Kidney (tissue), 14 donors: Measurements from ENCODE around the gene CCNY. TPM values are rescaled to one million over a fixed set of nuclear protein-coding genes. Genes with fewer than 3 reads are reported as not detected.

Experiments
- DNase-seq, 5 donors: peaks; one replicate each; pipeline ENCODE4 v3.0.0-alpha.2; 2013 to 2020
- FAIRE-seq: peaks from 2 replicates; lab custom pipeline; 2012; peaks lifted over from hg19 to GRCh38; lab: Jason Lieb, UNC
- H3K27ac ChIP-seq, 2 donors: one replicate each; pipeline ENCODE4 v1.7.0; 2013; ENCODE audit warnings: low read depth in 2 of 2, low read length in 2 of 2, inconsistent platforms in 1 of 2
- H3K27me3 ChIP-seq: one replicate; pipeline ENCODE4 v1.7.1; 2013; ENCODE audit warnings: low read length, inconsistent platforms; ENCODE audit not compliant: control insufficient read depth, insufficient read depth
- H3K36me3 ChIP-seq, 3 donors: one replicate each; pipeline versions ENCODE4 v1.7.0 to v1.7.1; 2013; ENCODE audit warnings: low read length in 3 of 3, control low read depth in 1 of 3, inconsistent platforms in 1 of 3; ENCODE audit not compliant: insufficient read depth in 3 of 3, control insufficient read depth in 2 of 3
- H3K4me1 ChIP-seq, 3 donors: one replicate each; pipeline versions ENCODE4 v1.7.0 to v1.7.1; 2013; ENCODE audit warnings: low read length in 3 of 3, inconsistent platforms in 1 of 3, low read depth in 1 of 3; ENCODE audit not compliant: control insufficient read depth in 2 of 3, insufficient read depth in 2 of 3
- H3K4me3 ChIP-seq, 3 donors: one replicate each; pipeline versions ENCODE4 v1.7.0 to v1.8.1; 2013; ENCODE audit warnings: low read length in 3 of 3, control low read depth in 1 of 3, inconsistent platforms in 1 of 3
- H3K9ac ChIP-seq, 3 donors: one replicate each; pipeline versions ENCODE4 v1.7.0 to v1.7.1; 2013; ENCODE audit warnings: low read length in 3 of 3, control low read depth in 1 of 3, inconsistent platforms in 1 of 3
- H3K9me3 ChIP-seq, 3 donors: one replicate each; pipeline versions ENCODE4 v1.7.0 to v1.7.1; 2013; ENCODE audit warnings: low read length in 3 of 3, control low read depth in 1 of 3, inconsistent platforms in 1 of 3; ENCODE audit not compliant: control insufficient read depth in 2 of 3, insufficient read depth in 1 of 3
- intact Hi-C: fragments of 100-400 bp; cut with DNase I; formaldehyde crosslinking; loops from one replicate; pipeline ENCODE4 v1.11.1; 2022
- polyA plus RNA-seq: library from polyadenylated mRNA; stranded (reverse); fragments of 350-450 nt; fragmentation: Illumina TruSeq; extraction: RNeasy Lipid Tissue Mini Kit (QIAGEN cat#74804); gene quantifications from one replicate; pipeline ENCODE4 v1.2.3, GENCODE V29; 2014; ENCODE audit warnings: low read depth, low replicate concordance; ENCODE audit not compliant: insufficient read depth
- total RNA-seq: library from RNA; stranded (reverse); fragmentation: NEBNext Ultra II Directional; extraction: Animal tissue kit (Norgen Biotek cat#: 25700); gene quantifications from one replicate; pipeline ENCODE4 v1.2.1, GENCODE V29; 2021
- TF ChIP-seq, protein P1 (sequence below): IDR thresholded peaks from 3 replicates; pipeline ENCODE4 v1.5.1; 2012; ENCODE audit warnings: mild to moderate bottlenecking, moderate library complexity, borderline replicate concordance; ENCODE audit not compliant: insufficient read depth; ENCODE audit errors: extremely low read depth
- donor health status: control.
- donor health status: control.
- donor health status: control.
- donor health status: control.
- donor health status: control.
- donor health status: DM: yes; HTN: yes; CAD: no.
- donor health status: Normal renal cell carcinoma (clear cell type).

The CCNY gene
- total and polyA plus RNA-seq, 2 donors from 2014 or later: 45.6 to 77.2 TPM

DNA sequence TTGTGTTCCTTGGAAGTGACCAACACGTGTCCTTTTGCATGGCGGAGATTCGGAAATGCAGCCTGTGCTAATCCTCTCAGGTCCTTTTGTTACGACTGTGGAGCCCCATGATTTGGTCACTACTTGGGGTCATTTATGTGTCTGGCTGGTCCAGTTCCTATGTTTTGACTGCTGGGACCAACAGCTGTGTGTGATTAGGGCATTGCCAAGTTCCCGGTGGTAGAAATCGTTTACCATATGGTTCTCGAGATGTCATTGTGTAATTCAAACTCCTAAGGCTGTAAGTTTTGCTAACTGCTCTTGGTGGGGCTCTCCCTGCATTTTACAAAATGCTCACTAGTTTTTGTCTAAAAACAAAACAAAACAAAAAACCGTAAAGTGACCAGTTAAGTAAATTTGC is 62.0 kb downstream of the CCNY start:
- TF ChIP-seq, protein P1, sequence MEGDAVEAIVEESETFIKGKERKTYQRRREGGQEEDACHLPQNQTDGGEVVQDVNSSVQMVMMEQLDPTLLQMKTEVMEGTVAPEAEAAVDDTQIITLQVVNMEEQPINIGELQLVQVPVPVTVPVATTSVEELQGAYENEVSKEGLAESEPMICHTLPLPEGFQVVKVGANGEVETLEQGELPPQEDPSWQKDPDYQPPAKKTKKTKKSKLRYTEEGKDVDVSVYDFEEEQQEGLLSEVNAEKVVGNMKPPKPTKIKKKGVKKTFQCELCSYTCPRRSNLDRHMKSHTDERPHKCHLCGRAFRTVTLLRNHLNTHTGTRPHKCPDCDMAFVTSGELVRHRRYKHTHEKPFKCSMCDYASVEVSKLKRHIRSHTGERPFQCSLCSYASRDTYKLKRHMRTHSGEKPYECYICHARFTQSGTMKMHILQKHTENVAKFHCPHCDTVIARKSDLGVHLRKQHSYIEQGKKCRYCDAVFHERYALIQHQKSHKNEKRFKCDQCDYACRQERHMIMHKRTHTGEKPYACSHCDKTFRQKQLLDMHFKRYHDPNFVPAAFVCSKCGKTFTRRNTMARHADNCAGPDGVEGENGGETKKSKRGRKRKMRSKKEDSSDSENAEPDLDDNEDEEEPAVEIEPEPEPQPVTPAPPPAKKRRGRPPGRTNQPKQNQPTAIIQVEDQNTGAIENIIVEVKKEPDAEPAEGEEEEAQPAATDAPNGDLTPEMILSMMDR: no peak
- Histone ChIP-seq H3K27me3 (no peaks in the 10 kb centered on the region), H3K36me3 (no peaks in the 10 kb centered on the region), H3K4me3 (no peak overlapping the region), H3K4me1 (peaks cover 0 to 31% (median 27%) of the 10 kb centered on the region in 3 donors), H3K9me3 (no peaks in the 10 kb centered on the region), H3K27ac (no peak overlapping the region), H3K9ac (no peak overlapping the region)
- FAIRE-seq (no peak), DNase-seq (no peak)
- intact Hi-C loops: no loop called here

GRCh38 chr10:35398908-35399307 is 62.6 kb downstream of the CCNY start:
- H3K9me3 ChIP-seq: no peaks in the 10 kb centered on the region
- H3K36me3 ChIP-seq: no peaks in the 10 kb centered on the region
- no peak overlapping the region for H3K9ac ChIP-seq
- DNase-seq (no peak), FAIRE-seq (no peak)
- H3K4me1 ChIP-seq: peaks cover 0 to 30% (median 24%) of the 10 kb centered on the region in 3 donors
- H3K4me3 ChIP-seq: no peak overlapping the region
- TF ChIP-seq, protein P1: no peak
- H3K27me3 ChIP-seq: no peaks in the 10 kb centered on the region
- H3K27ac ChIP-seq: no peak overlapping the region
- intact Hi-C loops: no loop called here

DNA sequence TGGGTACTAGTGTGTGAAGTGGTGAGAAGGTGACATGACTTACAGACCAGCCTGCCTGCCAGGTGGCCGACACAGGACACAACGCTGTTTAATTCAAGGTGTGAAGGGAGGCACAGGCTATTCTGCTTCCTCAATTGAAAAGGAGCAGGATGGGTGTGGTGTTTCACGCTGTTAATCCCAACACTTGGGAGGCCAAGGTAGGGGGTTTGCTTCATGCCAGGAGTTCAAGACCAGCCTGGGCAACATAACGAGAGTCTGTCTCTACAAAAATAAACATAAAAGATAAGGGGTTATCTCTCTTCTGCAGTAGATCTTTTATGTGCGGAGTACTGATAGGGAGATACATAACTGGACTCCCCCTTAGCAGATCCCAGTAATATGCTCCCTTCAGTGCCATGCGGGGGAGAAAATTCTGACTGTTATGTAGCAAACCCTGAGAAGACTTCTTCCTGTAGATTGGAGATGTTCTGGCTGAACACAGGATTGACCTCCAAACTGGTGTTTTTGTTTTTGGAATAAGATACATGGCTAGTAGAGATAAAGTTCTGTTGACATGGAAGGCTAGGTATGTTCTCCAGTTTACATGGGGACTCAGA is 63.2 kb downstream of the CCNY start:
- Histone ChIP-seq H3K4me3 (no peak overlapping the region), H3K36me3 (no peaks in the 10 kb centered on the region), H3K27ac (no peak overlapping the region), H3K27me3 (no peaks in the 10 kb centered on the region), H3K9me3 (no peaks in the 10 kb centered on the region), H3K4me1 (peaks cover 0 to 24% (median 23%) of the 10 kb centered on the region in 3 donors), H3K9ac (no peak overlapping the region)
- DNase-seq (no peak), FAIRE-seq (no peak)
- TF ChIP-seq, protein P1: no peak
- intact Hi-C loops: no loop called here
